ENCODE results near the gene ASCL3.

Gene ASCL3

DNA sequence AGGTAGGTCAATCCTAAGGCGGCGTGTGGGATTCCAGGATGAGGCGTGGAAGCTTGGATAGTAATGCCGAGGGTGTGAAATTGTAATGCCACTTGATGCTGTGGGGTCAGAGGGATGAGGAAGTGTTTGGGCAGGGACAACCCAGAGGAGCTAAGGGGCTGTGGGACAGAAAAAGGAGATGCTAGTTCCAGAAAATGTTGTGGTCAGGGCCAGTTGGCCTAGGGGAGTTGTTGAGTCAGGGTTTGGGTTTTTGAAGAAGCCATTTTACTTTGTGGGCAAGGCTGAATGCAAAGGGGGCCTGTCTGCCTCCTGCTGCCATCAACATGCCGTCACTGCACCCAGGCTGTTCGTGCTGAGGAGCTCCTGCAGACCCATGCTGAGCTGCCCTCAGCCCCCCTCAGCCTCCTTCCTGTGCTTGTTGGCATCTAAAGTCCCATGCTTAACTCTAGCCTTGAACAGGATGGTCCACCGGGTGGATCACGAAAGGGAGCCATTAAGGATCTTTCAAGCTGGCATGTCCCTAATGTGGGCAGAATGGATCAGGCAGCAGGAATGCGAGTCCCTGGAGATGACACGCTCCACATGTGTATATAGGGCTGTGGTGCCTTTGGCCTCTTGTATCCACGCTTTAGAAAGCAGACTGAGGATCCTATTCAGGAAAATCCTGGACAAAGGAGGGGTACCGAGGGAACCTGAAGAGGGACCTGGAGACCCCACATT, 12.2 kb downstream of the ASCL3 start:
- H3K9me3 ChIP-seq (ENCODE audit: insufficient read depth, low read length) = no peaks in the 10 kb centered on the region
- H3K4me3 ChIP-seq (ENCODE audit: insufficient read length, low read depth) = no peak overlapping the region
- peaks cover 9% of the 10 kb centered on the region for H3K4me1 ChIP-seq (ENCODE audit: insufficient read depth, insufficient read length)
- no peaks in the 10 kb centered on the region for H3K27me3 ChIP-seq (ENCODE audit: insufficient read depth, insufficient read length)
- TF ChIP-seq SUZ12 (IDR thresholded peaks at IDR 0.05; ENCODE audit: extremely low read depth, insufficient read depth, insufficient read length) (no peak), YY1 (IDR thresholded peaks at IDR 0.05; ENCODE audit: insufficient read depth, insufficient read length) (no peak), ZNF274 (IDR thresholded peaks at IDR 0.05; ENCODE audit: low read depth, low read length) (no peak)
- no peak for DNase-seq (ENCODE audit: low read depth, low spot score)
- peaks cover 20% of the 10 kb centered on the region for H3K36me3 ChIP-seq (ENCODE audit: insufficient read depth, insufficient read length, low read length)
- no peak overlapping the region for H3K9ac ChIP-seq (ENCODE audit: insufficient read length, low read depth)

DNA sequence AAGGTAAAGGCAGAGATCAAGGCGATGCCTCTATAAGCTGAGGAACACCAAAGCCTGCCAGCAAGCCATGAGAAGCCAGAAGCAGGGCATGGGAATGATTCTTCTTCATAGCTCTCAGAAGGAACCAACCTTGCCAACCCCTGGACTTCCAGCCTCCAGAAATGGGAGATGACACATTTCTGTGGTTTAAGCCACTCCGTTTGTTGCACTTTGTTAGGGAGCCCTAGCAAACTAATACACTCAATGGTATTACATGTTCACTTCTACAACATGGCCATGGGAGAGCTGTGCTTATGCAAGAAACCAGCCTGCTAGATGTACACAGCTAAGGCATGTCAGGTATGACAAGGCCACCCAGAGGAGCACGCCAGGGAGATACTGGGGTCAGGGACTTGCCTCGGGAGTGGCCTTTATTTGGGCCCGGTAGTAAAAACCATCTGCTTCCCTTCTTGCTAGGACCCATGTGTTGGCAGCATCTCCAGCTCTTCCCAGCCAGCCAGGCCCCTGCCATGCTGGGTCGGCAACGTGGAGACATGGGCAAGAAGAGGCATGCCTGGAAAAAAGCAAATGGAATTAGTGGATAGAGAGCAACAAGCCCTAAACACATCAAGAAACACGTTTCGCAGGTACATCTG, 13.7 kb downstream of the ASCL3 start:
- Histone ChIP-seq H3K27me3 (ENCODE audit: insufficient read depth, insufficient read length) (no peaks in the 10 kb centered on the region), H3K4me1 (ENCODE audit: insufficient read depth, insufficient read length) (peaks cover 7% of the 10 kb centered on the region), H3K36me3 (ENCODE audit: insufficient read depth, insufficient read length, low read length) (peaks cover 33% of the 10 kb centered on the region), H3K9me3 (ENCODE audit: insufficient read depth, low read length) (no peaks in the 10 kb centered on the region), H3K9ac (ENCODE audit: insufficient read length, low read depth) (no peak overlapping the region), H3K4me3 (ENCODE audit: insufficient read length, low read depth) (no peak overlapping the region)
- no peak for DNase-seq (ENCODE audit: low read depth, low spot score)
- TF ChIP-seq SUZ12 (IDR thresholded peaks at IDR 0.05; ENCODE audit: extremely low read depth, insufficient read depth, insufficient read length) (no peak), YY1 (IDR thresholded peaks at IDR 0.05; ENCODE audit: insufficient read depth, insufficient read length) (no peak), ZNF274 (IDR thresholded peaks at IDR 0.05; ENCODE audit: low read depth, low read length) (no peak)

DNA sequence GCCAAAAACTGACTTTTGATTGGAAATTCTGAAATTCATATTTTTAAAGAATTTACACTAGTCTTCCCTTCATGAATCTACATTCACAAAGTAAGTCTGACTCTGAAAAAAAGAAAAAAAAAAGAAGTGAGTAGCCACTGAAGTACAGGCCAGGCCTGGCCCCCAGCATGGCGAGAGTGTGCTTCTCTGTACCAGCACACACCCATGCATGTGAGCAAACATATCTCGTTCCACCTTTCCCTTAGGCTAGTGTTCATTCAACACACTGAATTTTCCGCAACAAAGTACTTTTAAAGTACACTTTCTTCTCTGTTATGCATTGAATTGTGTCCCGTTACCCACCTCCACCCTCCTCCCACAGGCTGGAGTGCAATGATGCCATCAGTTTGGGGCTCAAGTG, 14.6 kb downstream of the ASCL3 start:
- Histone ChIP-seq H3K27me3 (ENCODE audit: insufficient read depth, insufficient read length) (no peaks in the 10 kb centered on the region), H3K4me1 (ENCODE audit: insufficient read depth, insufficient read length) (peaks cover 7% of the 10 kb centered on the region)
- TF ChIP-seq ZNF274 (IDR thresholded peaks at IDR 0.05; ENCODE audit: low read depth, low read length) = no peak

DNA sequence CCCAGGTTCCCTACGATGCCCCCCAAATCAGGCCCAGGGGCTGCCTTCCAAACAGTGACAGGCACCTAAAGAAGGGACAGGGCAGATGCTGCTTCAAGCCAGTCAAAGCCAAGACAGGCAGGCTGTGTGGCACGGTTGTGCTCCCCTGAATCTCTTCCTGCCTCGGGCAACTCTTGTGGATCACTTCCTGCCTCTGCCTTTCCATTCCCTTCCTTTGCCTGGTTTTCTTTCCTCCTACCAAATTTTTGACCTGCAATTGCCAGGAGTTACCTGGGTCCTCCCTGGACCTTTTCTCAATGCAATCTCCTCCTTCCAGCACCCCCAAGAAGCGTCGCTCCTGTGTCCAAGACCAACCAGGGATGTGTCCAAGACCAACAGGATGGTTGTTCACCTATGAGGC, 15.6 kb downstream of the ASCL3 start:
- no peak overlapping the region for H3K9ac ChIP-seq (ENCODE audit: insufficient read length, low read depth)
- no peak for TF ChIP-seq SUZ12 (IDR thresholded peaks at IDR 0.05; ENCODE audit: extremely low read depth, insufficient read depth, insufficient read length)
- no peak for TF ChIP-seq YY1 (IDR thresholded peaks at IDR 0.05; ENCODE audit: insufficient read depth, insufficient read length)
- TF ChIP-seq ZNF274 (IDR thresholded peaks at IDR 0.05; ENCODE audit: low read depth, low read length) = no peak
- H3K4me1 ChIP-seq (ENCODE audit: insufficient read depth, insufficient read length) = peaks cover 2% of the 10 kb centered on the region
- no peaks in the 10 kb centered on the region for H3K9me3 ChIP-seq (ENCODE audit: insufficient read depth, low read length)
- H3K27me3 ChIP-seq (ENCODE audit: insufficient read depth, insufficient read length) = no peaks in the 10 kb centered on the region
- DNase-seq (ENCODE audit: low read depth, low spot score) = no peak
- H3K36me3 ChIP-seq (ENCODE audit: insufficient read depth, insufficient read length, low read length) = peaks cover 48% of the 10 kb centered on the region
- no peak overlapping the region for H3K4me3 ChIP-seq (ENCODE audit: insufficient read length, low read depth)

More for the DNA sequence above, 14.6 kb downstream of the ASCL3 start:
- Histone ChIP-seq H3K4me3 (ENCODE audit: insufficient read length, low read depth) (no peak overlapping the region), H3K9ac (ENCODE audit: insufficient read length, low read depth) (no peak overlapping the region), H3K36me3 (ENCODE audit: insufficient read depth, insufficient read length, low read length) (peaks cover 40% of the 10 kb centered on the region), H3K9me3 (ENCODE audit: insufficient read depth, low read length) (no peaks in the 10 kb centered on the region)
- no peak for DNase-seq (ENCODE audit: low read depth, low spot score)

DNA sequence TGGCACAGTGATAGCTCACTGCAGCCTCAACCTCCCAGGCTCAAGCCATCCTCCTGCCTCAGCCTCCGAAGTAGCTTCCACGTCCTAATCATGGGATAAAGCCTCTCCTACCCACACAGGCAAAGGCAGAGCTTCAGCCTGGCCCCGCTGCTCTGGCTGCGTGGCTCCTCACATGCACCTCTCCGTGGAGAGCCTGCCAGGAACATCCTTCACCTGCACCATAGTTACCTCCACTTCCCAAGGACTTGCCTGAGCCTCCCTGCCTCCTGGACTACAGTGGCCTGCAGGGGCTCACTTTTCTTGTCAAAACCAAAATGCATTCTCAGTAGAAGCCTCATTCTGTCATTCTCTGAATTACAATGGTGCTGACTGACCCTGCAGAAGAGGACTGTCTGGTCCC, 16.6 kb downstream of the ASCL3 start:
- Histone ChIP-seq H3K9me3 (ENCODE audit: insufficient read depth, low read length) (no peaks in the 10 kb centered on the region), H3K4me1 (ENCODE audit: insufficient read depth, insufficient read length) (no peaks in the 10 kb centered on the region), H3K9ac (ENCODE audit: insufficient read length, low read depth) (no peak overlapping the region), H3K36me3 (ENCODE audit: insufficient read depth, insufficient read length, low read length) (peaks cover 55% of the 10 kb centered on the region), H3K4me3 (ENCODE audit: insufficient read length, low read depth) (no peak overlapping the region), H3K27me3 (ENCODE audit: insufficient read depth, insufficient read length) (no peaks in the 10 kb centered on the region)
- DNase-seq (ENCODE audit: low read depth, low spot score) = no peak
- TF ChIP-seq ZNF274 (IDR thresholded peaks at IDR 0.05; ENCODE audit: low read depth, low read length) = no peak
- no peak for TF ChIP-seq YY1 (IDR thresholded peaks at IDR 0.05; ENCODE audit: insufficient read depth, insufficient read length)
- no peak for TF ChIP-seq SUZ12 (IDR thresholded peaks at IDR 0.05; ENCODE audit: extremely low read depth, insufficient read depth, insufficient read length)

DNA sequence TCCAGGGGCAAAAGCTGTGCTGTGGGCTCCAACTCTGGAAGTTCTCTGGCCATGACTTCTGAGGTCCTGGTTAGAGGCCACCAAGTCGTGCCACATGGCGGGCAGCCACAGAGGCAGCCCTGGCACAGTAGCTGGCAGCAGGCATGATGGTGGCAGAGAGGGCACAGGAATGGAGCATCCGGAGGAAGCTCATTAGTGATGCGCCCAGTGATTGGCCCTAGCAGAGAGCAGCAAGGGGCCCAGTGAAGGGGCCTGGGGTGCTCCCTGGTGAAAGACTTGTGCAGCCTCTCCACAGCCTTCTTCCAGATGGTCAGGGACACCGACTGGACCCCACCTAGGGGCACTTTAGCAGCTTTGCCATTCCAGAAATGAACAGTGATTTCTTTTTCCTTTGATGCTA, 17.1 kb downstream of the ASCL3 start:
- Histone ChIP-seq H3K36me3 (ENCODE audit: insufficient read depth, insufficient read length, low read length) (peaks cover 60% of the 10 kb centered on the region), H3K27me3 (ENCODE audit: insufficient read depth, insufficient read length) (no peaks in the 10 kb centered on the region), H3K4me3 (ENCODE audit: insufficient read length, low read depth) (no peak overlapping the region), H3K9ac (ENCODE audit: insufficient read length, low read depth) (no peak overlapping the region), H3K4me1 (ENCODE audit: insufficient read depth, insufficient read length) (no peaks in the 10 kb centered on the region), H3K9me3 (ENCODE audit: insufficient read depth, low read length) (no peaks in the 10 kb centered on the region)
- DNase-seq (ENCODE audit: low read depth, low spot score) = no peak
- no peak for TF ChIP-seq SUZ12 (IDR thresholded peaks at IDR 0.05; ENCODE audit: extremely low read depth, insufficient read depth, insufficient read length)
- no peak for TF ChIP-seq YY1 (IDR thresholded peaks at IDR 0.05; ENCODE audit: insufficient read depth, insufficient read length)
- no peak for TF ChIP-seq ZNF274 (IDR thresholded peaks at IDR 0.05; ENCODE audit: low read depth, low read length)

DNA sequence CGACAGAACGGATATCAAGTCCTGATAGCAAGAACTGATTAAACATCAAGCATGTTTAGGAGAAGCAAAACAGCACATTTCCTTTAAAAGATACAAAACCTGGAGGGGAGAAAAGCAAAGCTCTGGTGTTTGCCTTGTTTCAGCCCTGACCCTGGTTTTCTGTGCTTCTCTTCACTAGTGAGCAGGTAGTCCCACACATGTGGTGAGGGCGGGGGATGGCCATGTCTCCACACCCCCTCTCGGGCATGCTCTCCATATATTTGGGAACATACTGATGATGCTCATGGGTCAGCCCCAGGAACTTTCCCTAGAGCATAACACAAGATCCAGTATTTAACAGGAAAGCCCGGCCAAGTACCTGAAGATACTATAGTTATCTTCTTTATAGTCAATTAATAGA, 20.1 kb downstream of the ASCL3 start:
- no peak for TF ChIP-seq ZNF274 (IDR thresholded peaks at IDR 0.05; ENCODE audit: low read depth, low read length)
- TF ChIP-seq YY1 (IDR thresholded peaks at IDR 0.05; ENCODE audit: insufficient read depth, insufficient read length) = no peak
- no peak for TF ChIP-seq SUZ12 (IDR thresholded peaks at IDR 0.05; ENCODE audit: extremely low read depth, insufficient read depth, insufficient read length)
- no peaks in the 10 kb centered on the region for H3K4me1 ChIP-seq (ENCODE audit: insufficient read depth, insufficient read length)
- no peak overlapping the region for H3K4me3 ChIP-seq (ENCODE audit: insufficient read length, low read depth)
- H3K27me3 ChIP-seq (ENCODE audit: insufficient read depth, insufficient read length) = no peaks in the 10 kb centered on the region
- peaks cover 78% of the 10 kb centered on the region for H3K36me3 ChIP-seq (ENCODE audit: insufficient read depth, insufficient read length, low read length)
- no peak overlapping the region for H3K9ac ChIP-seq (ENCODE audit: insufficient read length, low read depth)
- DNase-seq (ENCODE audit: low read depth, low spot score) = no peak
- H3K9me3 ChIP-seq (ENCODE audit: insufficient read depth, low read length) = no peaks in the 10 kb centered on the region
